Neural progenitor cell (in vitro differentiated cells): ENCODE measurements around the gene SULT1A3.

Source experiments
- EZH2 ChIP-seq: fragments of 200-600 bp; sonication (generic); IDR thresholded peaks from 2 replicates; pipeline ENCODE4 v1.6.1; 2017; ENCODE audit warnings: antibody characterized with exemption, mild to moderate bottlenecking, moderate library complexity
- TF ChIP-seq, protein P1 (sequence below): fragments of 200-600 bp; sonication (generic); IDR thresholded peaks from 2 replicates; pipeline ENCODE4 v1.5.1; 2017; ENCODE audit warnings: antibody characterized with exemption, mild to moderate bottlenecking

DNA sequence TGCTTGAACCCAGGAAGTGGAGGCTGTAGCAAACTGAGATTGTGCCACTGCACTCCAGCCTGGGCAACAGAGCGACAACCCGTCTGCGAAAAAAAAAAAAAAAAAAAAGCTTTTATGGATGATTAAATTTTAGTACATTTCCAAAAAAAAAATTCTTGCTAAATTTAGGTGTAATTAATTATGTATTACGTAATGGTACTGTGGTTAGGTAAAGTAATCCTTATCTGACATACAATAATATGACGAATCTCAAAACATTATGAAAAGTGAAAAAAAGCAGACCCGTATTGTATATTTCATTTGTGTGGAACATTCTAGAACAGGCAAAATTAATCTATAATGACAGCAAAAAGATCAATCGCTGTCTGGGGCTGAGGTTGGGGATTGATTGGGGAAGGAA is 26.0 kb upstream of the SULT1A3 start:
- TF ChIP-seq EZH2 = no peak
- TF ChIP-seq, protein P1, sequence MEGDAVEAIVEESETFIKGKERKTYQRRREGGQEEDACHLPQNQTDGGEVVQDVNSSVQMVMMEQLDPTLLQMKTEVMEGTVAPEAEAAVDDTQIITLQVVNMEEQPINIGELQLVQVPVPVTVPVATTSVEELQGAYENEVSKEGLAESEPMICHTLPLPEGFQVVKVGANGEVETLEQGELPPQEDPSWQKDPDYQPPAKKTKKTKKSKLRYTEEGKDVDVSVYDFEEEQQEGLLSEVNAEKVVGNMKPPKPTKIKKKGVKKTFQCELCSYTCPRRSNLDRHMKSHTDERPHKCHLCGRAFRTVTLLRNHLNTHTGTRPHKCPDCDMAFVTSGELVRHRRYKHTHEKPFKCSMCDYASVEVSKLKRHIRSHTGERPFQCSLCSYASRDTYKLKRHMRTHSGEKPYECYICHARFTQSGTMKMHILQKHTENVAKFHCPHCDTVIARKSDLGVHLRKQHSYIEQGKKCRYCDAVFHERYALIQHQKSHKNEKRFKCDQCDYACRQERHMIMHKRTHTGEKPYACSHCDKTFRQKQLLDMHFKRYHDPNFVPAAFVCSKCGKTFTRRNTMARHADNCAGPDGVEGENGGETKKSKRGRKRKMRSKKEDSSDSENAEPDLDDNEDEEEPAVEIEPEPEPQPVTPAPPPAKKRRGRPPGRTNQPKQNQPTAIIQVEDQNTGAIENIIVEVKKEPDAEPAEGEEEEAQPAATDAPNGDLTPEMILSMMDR = no peak
